Astrocyte of the spinal cord (primary cell): Measurements from ENCODE around the gene NKX2-1.

ENCODE experiments used
- DNase-seq: peaks from one replicate; pipeline ENCODE4 v3.0.0; 2011; ENCODE audit warnings: low read depth, low spot score
- H3K4me3 ChIP-seq: 2 replicates; pipeline ENCODE4 v1.5.1; 2011; ENCODE audit warnings: low read depth, mild to moderate bottlenecking, low read length, moderate library complexity
- in situ Hi-C: cut with HindIII; loops from 2 replicates; pipeline ENCODE4 v1.10.0; 2017; ENCODE audit warnings: low sequenced_read_pairs
- TF ChIP-seq, protein P1 (sequence below): IDR thresholded peaks from 2 replicates; pipeline ENCODE4 v1.5.1; 2012; ENCODE audit warnings: low read depth, mild to moderate bottlenecking, low read length, inconsistent platforms

NKX2-1 gene

DNA sequence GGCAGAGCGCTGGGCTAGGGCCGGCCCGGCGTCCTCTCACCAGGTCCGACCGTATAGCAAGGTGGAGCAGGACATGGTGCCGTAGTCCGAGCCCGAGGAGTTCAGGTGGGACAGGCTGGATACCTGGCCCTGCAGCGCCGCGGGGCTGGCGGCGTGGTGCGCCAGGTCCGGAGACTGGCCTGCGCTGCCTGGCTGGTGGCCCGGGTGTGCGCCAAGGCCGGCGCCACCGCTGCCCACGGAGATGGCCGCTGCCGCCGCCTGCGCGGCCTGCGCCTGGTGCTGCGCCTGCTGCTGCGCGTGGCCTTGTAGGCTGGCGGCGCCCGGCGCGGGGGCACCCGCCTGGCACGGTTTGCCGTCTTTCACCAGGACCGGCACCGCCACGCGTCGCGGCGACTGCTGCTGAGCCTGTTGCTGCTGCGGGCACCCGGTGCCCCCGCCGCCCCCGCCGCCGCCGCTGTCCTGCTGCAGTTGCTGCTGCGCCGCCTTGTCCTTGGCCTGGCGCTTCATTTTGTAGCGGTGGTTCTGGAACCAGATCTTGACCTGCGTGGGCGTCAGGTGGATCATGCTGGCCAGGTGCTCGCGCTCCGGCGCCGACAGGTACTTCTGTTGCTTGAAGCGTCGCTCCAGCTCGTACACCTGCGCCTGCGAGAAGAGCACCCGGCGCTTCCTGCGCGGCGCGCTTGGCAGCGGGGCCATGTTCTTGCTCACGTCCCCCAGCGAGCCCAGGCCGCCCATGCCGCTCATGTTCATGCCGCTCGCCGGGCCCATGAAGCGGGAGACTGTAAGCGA is 2.6 kb downstream of the NKX2-1 start:
- in situ Hi-C loops, result no loop called here
- no peak for DNase-seq
- TF ChIP-seq, protein P1, sequence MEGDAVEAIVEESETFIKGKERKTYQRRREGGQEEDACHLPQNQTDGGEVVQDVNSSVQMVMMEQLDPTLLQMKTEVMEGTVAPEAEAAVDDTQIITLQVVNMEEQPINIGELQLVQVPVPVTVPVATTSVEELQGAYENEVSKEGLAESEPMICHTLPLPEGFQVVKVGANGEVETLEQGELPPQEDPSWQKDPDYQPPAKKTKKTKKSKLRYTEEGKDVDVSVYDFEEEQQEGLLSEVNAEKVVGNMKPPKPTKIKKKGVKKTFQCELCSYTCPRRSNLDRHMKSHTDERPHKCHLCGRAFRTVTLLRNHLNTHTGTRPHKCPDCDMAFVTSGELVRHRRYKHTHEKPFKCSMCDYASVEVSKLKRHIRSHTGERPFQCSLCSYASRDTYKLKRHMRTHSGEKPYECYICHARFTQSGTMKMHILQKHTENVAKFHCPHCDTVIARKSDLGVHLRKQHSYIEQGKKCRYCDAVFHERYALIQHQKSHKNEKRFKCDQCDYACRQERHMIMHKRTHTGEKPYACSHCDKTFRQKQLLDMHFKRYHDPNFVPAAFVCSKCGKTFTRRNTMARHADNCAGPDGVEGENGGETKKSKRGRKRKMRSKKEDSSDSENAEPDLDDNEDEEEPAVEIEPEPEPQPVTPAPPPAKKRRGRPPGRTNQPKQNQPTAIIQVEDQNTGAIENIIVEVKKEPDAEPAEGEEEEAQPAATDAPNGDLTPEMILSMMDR, result no peak
- no peak overlapping the region for H3K4me3 ChIP-seq

DNA sequence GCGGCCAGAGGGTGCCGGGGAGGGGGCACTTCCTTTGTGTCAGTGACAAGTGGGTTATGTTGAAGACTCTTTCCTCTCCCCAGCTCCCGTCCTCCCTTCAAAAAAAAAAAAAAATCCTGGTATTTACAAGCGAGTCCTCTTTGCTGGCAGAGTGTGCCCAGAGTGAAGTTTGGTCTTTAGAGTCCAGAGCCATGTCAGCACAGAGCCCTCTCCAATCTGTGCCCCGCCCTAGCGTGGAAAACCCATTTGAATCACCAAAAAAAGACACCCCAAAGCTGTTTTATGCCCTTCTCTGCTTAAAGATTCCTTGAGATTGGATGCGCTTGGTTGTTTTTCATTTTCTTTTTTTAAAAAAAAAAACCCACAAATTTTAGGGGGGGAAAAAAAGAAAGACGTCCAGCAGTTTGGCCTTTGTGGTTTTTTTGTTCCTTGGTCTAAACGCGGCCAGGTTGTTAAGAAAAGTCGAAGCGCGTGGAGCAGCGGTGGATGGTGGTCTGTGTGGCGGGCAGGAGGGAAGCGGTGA is 3.3 kb downstream of the NKX2-1 start:
- in situ Hi-C loops, result no loop called here
- no peak for DNase-seq
- H3K4me3 ChIP-seq, result no peak overlapping the region
- TF ChIP-seq, protein P1, result no peak

DNA sequence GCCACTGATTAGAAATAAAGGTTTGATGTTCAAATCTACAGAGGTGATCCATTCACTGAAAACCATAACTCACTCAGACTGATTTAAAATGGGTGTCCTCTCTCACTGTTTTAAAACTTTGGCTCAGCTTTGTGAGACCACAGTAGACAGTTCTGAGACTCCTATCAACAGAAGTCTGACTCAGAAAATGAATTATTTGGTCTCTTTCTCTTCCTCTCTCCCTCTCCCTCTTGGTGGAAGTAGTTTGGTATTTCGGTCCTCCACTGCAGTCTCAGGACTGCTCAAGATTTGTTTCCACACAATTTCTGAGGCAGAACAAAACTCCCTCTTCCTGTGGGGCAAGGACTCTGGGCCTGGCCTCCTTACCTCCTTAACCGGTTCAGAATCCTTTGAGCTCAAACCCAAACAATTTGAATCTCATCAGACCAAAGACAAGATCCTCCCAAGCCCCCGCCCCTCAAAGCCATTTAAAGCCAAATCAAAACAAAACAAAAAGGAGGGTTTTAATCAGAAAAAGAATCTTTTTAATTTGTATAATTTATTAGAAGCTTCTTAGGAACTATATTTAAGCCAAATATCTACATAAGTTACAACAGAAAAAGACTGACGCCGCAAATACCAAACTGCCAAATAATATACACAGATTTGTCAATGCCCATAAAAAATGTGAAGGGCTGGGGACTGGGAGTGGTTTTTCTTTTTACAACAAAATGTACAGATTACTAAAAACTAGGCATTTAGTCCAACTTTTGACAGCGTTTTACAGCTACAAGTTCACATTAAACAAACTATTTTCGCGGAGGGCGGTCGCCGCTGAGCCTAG is 3.9 kb downstream of the NKX2-1 start:
- H3K4me3 ChIP-seq, result no peak overlapping the region
- TF ChIP-seq, protein P1, result no peak
- DNase-seq, result no peak
- in situ Hi-C loops, result no loop called here

DNA sequence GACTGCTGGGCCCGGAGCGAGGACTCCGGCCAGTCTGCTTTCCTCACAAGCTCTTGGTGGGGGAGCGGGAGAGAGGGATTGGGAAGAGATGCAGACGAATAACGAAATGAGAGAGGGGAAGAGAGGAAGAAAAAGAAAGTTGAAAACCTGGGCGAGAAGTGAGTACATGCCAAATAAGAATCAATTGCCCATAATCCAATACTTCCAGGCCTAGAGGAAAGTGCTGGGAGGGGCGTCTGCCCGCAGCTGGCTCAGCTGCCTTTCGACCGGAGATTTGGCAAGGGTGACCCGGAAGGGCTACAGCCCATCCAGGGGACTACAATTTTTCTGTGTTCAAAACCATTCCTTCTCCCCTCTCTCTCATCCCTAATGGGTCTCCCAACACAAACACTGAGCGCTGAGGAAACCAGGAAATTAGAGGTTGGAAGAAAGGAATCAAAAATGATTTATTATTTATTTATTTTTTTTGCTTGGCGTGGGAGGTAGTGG is 4.9 kb downstream of the NKX2-1 start:
- no peak overlapping the region for H3K4me3 ChIP-seq
- TF ChIP-seq, protein P1, result no peak
- in situ Hi-C loops, result no loop called here
- no peak for DNase-seq

DNA sequence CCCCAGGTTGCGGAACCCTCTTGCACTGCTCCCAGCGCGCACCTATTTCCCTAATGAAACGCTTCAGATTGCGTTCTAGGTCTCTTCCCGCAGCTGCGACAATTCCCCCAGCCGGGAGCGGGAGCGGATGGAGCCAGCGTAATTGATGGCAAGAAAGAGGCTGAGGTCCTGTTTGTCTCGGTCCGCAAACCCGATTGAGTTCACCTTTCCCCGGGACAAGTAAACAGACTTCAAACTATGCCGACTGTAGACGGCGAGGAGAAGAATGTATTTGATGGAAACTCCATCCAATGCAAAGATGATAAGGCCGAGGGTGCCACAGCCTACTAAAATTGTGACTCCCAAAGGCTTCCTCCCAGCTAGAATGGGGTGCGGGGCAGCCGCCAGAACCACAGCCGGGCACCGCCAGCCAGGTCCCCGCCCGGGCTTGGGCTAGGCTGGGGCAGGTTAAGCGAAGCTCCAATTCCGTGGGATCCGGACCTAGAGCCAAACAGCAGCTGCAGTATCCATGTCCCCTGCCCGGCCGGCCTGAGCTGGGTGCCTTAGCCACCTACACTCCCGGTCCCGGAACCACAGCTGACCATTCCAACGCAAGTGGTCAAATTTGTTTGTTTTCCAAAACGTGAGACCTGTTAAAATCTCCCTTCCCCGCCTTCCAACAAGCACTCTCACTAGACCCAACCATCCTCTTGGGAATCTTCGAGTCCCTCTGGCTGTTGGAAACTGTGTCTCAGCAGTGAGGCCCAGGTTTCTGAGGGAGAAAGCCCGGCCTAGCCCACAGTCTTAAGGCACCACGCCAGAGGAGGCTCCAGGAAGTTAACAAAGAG is 5.5 kb downstream of the NKX2-1 start:
- H3K4me3 ChIP-seq, result no peak overlapping the region
- DNase-seq, result no peak
- in situ Hi-C loops, result no loop called here
- TF ChIP-seq, protein P1, result no peak
